Liver (tissue), 3 donors: ENCODE data around the gene C1QL1.

Experiments
- ATF3 ChIP-seq: IDR thresholded peaks from 2 replicates; pipeline ENCODE4 v1.6.1; 2016; ENCODE audit warnings: antibody characterized with exemption
- CTCF ChIP-seq: fragments of 150-350 bp; IDR thresholded peaks from 2 replicates; pipeline ENCODE4 v1.5.1; 2017; ENCODE audit warnings: improper control_type of control experiment, low read depth, low read length; ENCODE audit not compliant: missing input control
- FOXA1 ChIP-seq: IDR thresholded peaks from 2 replicates; pipeline ENCODE4 v1.6.1; 2016; ENCODE audit warnings: antibody characterized with exemption
- GABPA ChIP-seq, 2 donors: IDR thresholded peaks in 1 of 2; conservative IDR thresholded peaks in 1 of 2; 2 replicates each; pipeline ENCODE4 v1.6.1; 2016; ENCODE audit warnings: antibody characterized with exemption in 2 of 2, mild to moderate bottlenecking in 1 of 2, moderate library complexity in 1 of 2
- RAD21 ChIP-seq, 2 donors: IDR thresholded peaks; 2 replicates each; pipeline ENCODE4 v1.6.1; 2016; ENCODE audit warnings: antibody characterized with exemption in 2 of 2, mild to moderate bottlenecking in 2 of 2
- REST ChIP-seq: IDR thresholded peaks from 2 replicates; pipeline ENCODE4 v1.6.1; 2016; ENCODE audit warnings: antibody characterized with exemption, mild to moderate bottlenecking
- SP1 ChIP-seq: IDR thresholded peaks from 2 replicates; pipeline ENCODE4 v1.6.1; 2018; ENCODE audit warnings: antibody characterized with exemption, mild to moderate bottlenecking
- TAF1 ChIP-seq: conservative IDR thresholded peaks from 2 replicates; pipeline ENCODE4 v1.6.1; 2016; ENCODE audit warnings: antibody characterized with exemption, mild to moderate bottlenecking
- YY1 ChIP-seq: IDR thresholded peaks from 2 replicates; pipeline ENCODE4 v1.6.1; 2016; ENCODE audit warnings: antibody characterized with exemption, mild to moderate bottlenecking
- ZBTB33 ChIP-seq: IDR thresholded peaks from 2 replicates; pipeline ENCODE4 v1.6.1; 2016; ENCODE audit warnings: antibody characterized with exemption
- donor health status: healthy.
- donor health status: healthy.

- TF ChIP-seq CTCF (no peak), RAD21 (IDR thresholded peaks at IDR 0.05) (no peak), REST (no peak), ZBTB33 (no peak), ATF3 (no peak), FOXA1 (no peak), TAF1 (no peak), SP1 (no peak), YY1 (no peak), GABPA (IDR thresholded peaks at IDR 0.05 in 1 of 2, conservative IDR thresholded peaks at IDR 0.05 in 1 of 2) (no peak)
Measured at GRCh38 chr17:44940317-44940716, 27.8 kb downstream of the C1QL1 start.
